ENCODE measurements around the gene METAP1D. TPM values are rescaled to one million over a fixed set of nuclear protein-coding genes. Genes with fewer than 3 reads are reported as not detected.
A peak's percentile ranks its signal among the peaks of the same experiment; 100 is the strongest.

Gene METAP1D
- total and polyA plus RNA-seq, 2 donors (not counting 3 experiments of a cell fraction or from before 2014, with no cell fraction given) = 4.2 to 8.1 TPM

DNA sequence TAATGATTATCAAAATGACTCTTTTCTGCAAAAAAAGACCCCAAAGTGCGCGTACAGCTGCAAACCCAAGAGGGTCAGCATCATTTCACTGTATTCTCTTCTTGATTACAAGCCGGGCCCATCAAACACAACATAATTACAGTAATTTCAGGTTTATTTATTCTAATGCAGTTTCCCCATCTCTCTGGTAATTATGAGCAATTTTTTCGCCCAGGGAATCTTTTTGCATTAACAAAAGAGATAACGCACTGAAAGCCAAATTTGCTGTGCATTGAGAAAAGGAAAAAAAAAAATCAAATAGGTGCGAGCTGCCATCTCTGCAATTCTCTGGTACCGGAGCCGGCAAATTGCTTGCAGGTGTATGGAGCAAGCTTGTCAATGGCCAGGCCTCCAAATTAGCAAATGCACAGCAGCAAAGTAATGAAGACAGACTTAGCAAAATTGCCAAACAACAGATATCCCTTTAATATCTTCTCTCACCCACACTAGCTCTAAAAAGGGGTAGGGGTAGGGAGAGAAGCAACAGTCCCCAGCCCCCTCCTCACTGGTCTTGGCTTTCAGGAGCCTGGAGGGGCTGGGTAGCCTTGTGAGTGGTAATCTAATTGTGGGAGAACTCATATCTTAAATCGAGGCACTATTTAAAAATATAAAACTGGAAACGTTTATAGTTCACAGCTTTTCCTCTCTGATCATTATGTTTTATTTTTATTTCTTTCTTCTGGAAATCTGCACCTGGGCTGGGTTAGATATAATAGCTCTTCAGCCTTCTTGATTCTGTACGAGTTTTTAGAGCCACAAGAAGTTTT lies 92.2 kb downstream of the METAP1D start:
- Histone ChIP-seq H3K27me3 (ENCODE audit: control insufficient read depth in 2 of 2, insufficient read depth in 2 of 2, low read length in 2 of 2) (peaks cover 78 to 99% of the 10 kb centered on the region in 2 experiments), H3K9me3 (replicated peaks; ENCODE audit: control insufficient read depth, insufficient read depth, low read length) (no peaks in the 10 kb centered on the region), H3K9ac (replicated peaks; ENCODE audit: extremely low read depth, insufficient read depth, low read length) (no peak overlapping the region), H3K36me3 (ENCODE audit: control insufficient read depth in 2 of 2, extremely low read depth in 1 of 2, insufficient read depth in 2 of 2, low read length in 2 of 2) (no peaks in the 10 kb centered on the region), H3K4me3 (replicated peaks in 1 of 3; ENCODE audit: insufficient read depth in 1 of 3, low read depth in 1 of 3, low read length in 3 of 3) (no peak overlapping the region), H4K20me1 (replicated peaks; ENCODE audit: control insufficient read depth, extremely low read depth, insufficient read depth, low read length) (no peaks in the 10 kb centered on the region), H3K9me1 (replicated peaks; ENCODE audit: control insufficient read depth, extremely low read depth, insufficient read depth, low read length) (no peaks in the 10 kb centered on the region), H3K79me2 (ENCODE audit: control insufficient read depth, insufficient read depth, low read length) (no peaks in the 10 kb centered on the region), H3K4me2 (ENCODE audit: insufficient read depth, low read length) (no peak overlapping the region), H3K27ac (ENCODE audit: insufficient read depth, low read depth, low read length) (no peak overlapping the region), H3K4me1 (ENCODE audit: control insufficient read depth, extremely low read depth, insufficient read depth, low read length) (peaks cover 20% of the 10 kb centered on the region), H2AFZ (ENCODE audit: low read depth, low read length) (no peak overlapping the region)
- intact Hi-C loops (cut with micrococcal nuclease) = no loop called here
- DNase-seq (ENCODE audit: low read depth, low spot score) = no peak
- POLR2A ChIA-PET = no interaction called here
- CTCF ChIA-PET = interaction anchor here (1.0 to 2.4 kb wide), 4 partner anchors 10 to 388 kb away, joined by 3 to 10 read pairs (median 8); partner anchors contain the start of gene DLX2
- dilution Hi-C loops (cut with MboI; ENCODE audit: extremely low pct_ligation_motif_present, low sequenced_read_pairs) = no loop called here
- TF ChIP-seq MYC (IDR thresholded peaks at IDR 0.05; ENCODE audit: low read depth, low read length) (no peak), POLR2AphosphoS5 (IDR thresholded peaks at IDR 0.05; ENCODE audit: insufficient read depth, low read depth, low read length) (no peak), JUN (IDR thresholded peaks at IDR 0.05; ENCODE audit: borderline replicate concordance, insufficient read depth, insufficient read length, low read depth) (no peak), MAX (IDR thresholded peaks at IDR 0.05; ENCODE audit: insufficient read depth, insufficient read length) (no peak), CTCF (IDR thresholded peaks at IDR 0.05; ENCODE audit: extremely low read depth in 1 of 2, insufficient read depth in 1 of 2, low read depth in 1 of 2, low read length in 2 of 2) (no peak), POLR2A (IDR thresholded peaks at IDR 0.05; ENCODE audit: low read depth, low read length) (no peak)
- peak; percentile 53 for FAIRE-seq
- no TSS peak for BruUV-seq (replicated peaks)

Data from endothelial cell of umbilical vein (primary cell).